GM21390 (cell line): ENCODE data around the gene PLEKHA7.

ENCODE experiments used
- ATAC-seq: cut with Tn5 transposase; IDR thresholded peaks from one replicate; pipeline ENCODE4 v1.9.1; 2021; ENCODE audit not compliant: unreplicated experiment

Gene PLEKHA7

DNA sequence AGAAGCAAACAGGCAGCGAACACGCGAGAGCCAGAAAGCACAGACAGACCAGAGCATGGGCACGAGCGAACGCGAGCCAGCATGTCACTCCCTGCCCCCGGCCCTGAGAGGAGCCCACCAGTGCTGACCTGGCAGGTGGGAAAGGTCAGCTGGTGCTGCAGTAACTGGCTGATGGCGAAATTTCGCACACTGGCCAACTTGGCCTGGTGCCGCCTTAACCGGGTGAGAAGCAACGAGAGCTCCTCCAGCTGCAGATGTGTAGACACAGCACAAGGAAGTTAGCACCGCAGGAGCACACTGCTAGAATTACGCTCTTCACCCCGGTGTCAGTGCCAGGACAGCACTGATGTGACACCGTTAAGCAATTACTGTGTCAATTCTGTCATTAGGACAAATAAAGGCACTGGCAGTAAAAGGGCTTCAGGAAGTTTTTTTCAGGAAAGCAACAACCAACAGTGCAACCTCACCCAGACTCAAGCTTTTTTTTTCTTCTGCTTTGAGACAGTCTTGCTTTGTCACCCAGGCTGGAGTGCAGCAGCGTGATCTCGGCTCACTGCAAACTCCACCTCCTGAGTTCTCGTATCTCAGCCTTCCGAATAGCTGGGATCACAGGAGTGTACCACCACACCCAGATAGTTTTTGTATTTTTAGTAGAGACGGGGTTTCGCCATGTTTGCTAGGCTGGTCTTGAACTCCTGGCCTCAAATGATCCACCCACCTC lies 199.0 kb downstream of the PLEKHA7 start:
- ATAC-seq, result no peak

DNA sequence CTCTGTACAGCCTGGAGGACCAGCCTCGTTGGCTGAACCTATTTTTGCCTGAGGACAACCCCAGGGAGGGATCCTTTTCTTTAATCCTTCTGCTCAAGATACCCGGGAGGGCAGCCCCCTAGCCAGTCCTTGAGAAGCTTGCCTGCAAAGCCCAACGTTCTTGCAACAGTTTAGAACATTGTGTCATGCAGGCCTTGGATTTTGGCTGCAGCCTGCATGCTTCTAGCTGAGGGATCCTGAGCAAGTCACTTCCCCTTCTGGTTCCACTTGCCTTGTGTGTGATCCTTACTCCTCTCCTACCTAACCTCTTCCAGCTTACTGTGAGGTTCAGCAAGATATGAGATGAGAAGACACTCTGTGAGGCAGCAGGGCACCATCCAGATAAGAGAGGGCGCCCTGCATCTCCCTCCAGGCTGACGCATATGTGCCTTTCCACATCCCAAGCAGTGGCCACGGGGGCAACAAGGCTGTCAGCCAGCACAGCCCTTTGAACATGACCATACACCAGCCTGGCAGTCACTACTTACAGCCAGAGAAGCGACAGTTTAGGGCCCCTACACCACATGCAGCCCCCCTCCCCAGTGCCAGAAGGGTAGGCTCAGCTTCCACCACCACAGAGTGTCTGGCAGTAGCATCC lies 199.7 kb downstream of the PLEKHA7 start:
- ATAC-seq, result no peak

DNA sequence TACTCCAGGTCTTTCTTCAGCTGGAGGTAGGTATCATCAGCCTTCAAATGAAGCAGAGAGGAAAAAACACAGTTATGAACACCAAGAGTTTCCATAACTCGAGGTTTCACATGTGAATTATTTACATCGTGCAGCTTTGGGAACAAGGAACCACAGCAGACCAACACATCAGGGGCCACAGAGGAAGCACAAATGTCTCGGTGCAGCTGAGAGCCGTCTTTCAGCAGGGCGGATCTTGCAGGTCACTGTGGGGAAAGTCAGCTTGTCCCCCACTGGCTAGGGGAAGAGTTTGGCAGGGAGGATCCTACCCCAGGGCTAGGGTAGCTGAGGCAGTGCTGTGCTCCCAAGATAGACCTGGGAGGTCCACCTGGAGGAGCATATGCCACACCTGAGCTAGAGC lies 201.1 kb downstream of the PLEKHA7 start:
- ATAC-seq, result no peak

DNA sequence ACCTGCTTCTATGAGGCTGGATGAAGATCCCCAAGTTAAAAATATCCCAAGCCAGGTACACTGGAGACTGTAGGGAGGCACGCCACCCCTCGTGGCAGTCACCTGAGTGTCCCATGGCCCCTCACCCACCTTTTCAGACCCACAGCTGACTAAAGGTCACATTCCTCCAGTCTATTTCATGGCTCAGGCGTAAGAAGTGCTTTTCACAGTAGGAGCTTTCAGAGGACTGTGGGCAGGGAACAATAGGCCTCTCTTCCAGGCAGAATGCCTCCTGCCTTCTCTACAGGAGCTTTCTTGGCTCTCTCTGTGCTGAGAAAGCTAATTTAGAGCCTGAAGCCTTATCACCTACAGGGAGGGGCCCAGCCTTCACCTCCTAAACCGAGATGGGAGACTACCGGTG lies 201.9 kb downstream of the PLEKHA7 start:
- ATAC-seq, result no peak

DNA sequence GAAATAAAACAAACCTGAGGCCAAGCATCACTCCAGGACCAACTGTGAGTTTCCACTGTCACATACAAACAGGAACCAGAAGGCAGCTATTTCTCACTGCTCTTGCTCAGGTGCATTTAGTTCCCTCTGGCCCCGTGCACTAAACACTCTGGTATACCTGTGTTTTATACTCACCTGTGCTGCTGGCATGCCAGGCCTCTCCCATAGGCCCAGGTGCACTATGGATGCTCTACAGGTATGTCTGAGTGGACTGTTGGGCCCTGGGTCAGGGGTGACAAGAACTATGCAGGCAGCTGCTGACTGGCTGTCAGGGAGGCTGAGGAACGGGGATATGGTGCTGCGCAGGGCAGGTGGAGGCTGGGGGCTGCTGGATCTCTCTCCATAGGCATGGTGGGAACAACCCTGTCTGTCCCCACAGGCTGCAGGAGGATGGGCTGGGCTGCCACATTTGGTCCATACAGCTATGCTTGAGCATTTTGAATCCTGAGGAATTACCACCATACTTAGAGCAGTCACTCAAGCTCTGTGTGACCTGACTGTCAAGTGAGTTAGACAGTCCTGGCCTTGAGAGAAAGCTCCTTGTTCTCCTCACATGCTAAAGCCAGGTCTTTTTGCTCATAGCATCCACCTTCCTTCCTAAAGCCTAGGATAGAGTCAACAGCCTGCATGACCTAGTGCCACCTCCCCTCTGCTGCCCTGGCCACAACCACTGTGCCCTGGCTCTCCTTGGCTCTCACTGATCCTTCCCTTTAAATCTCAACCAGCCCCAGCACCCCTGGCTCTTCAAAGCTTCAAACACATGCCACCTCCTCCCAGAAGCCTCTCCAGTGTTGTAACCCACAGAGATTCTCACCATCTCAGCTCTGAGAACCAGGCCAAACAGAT lies 202.8 kb downstream of the PLEKHA7 start:
- ATAC-seq, result no peak

DNA sequence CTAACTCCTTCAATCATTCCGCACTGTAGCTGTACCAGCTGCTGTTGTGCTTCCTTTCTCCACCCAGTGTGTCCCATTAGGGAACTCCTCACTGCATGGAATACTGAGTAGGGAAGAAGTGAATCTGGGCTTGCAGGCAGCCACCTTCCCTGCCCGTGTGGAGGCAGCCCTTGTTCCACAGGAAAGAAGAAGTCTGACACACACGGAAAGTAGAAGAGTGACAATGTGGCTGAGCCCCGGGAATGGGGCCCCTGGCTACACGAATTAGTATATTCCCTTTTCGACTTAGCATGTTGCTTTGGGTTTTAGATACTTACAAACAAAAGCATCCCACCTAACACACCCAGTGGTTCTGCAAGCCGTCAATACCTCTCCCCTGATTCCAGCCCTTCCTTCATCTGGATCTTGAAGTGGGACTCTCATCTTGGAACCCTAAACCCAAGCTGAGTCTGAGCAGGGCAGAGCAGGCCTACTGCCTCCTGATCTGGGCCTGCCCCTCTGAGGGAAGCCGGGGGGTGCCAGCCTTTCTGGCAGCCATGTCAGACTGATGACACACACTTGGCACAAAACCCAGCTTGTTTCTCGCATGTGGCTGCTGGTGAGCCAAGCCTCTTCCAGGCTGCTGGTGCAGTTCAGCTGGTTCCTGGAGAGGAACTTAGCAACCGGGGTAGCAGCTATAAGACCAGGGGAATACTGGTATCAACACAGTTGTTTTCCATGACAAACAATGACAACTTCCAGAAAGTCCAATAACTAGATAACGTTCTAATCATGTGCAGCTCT lies 204.1 kb downstream of the PLEKHA7 start:
- no peak for ATAC-seq

DNA sequence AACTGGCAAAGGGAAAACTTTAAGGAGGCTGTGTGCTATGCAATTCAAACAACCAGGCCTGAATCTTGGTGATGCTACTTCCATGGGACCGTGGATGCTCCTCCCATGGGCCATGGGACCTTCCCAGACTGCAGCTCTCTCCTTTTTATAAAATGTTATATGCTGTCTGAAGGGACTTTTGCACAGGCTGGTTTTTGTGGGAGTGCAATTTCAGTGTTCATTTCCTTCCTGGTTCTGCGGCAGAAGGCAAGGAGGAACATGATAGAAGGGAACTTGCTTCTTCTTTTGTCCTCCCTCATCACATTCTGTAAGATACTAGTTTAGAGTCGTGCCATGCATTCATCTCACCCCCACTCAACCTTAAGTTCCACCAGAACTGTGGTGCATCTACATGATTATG lies 206.9 kb downstream of the PLEKHA7 start:
- no peak for ATAC-seq

DNA sequence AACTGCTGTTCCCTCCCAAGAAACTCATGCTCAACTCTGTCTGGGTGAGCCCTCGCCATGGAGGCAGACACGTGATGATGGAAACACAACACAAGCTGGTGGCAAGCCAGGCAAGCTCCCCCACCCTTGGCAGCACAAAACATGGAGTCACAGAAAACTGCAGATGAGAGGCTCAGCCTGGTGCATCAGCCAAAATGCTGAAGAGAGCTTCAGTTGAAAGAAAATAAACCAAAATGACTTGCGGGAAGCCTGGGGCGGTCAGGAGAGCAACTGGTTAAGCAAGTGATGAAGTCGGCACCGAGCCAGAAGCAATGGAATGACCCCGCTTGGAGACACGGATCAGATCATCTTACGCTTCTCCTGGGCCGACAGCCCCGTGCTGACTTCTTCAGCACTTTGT lies 207.4 kb downstream of the PLEKHA7 start:
- no peak for ATAC-seq

DNA sequence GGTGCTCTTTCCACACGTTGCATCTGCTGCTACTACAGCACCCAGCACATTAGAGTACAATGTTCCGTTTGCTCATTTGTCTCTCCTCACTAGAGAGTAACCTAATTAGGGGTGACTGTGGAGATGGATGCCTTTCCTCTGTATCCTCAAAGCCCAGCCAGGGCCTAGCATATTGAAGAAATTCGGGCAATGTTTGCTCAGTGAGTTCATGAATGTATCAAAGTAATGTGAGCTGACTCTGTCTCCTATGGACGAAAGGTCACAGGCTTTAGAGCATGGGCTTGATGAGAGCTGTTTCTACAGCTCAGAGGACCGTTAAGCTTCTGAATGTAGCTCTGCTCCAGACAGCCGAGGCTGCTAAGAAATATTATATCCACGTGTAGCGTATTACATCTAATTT lies 208.3 kb downstream of the PLEKHA7 start:
- no peak for ATAC-seq

DNA sequence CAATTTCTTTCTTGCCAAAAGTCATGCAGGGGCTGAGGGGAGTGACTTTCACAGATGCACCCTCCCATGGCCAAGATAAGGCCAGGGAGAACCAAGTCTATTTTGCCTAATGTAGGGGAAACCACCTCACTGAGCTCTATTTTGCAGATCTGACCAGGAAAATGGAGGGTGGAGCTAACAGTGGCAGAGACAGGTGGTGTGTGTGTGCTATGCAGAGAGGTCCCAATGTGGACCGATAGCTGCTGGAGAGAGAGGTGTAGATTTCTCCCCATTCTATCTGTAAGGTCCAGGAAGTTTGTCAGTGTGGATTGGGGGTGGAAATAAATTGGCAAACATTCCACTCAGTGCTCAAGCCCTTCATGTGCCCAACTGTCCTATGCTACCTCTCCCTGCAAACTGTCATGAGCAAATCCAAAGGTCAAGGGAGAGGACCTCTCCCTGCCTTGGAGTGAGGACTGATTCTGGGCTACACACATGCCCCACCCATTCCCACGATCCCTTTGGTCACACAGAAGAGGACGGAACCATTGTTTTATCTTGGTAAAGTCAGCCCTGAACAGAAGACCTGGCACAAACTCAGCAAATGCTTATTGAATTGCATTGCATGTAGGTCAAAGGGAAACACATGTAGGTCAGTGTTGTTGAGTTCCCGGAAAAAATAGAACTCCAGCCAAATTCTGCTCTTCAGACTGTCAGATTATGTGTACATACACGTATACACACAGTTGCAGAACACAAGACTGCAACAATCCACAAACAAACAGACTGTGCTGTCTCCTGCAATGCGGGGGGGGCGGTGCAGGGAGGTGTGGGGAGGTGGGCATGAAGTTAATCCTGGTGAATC lies 209.9 kb downstream of the PLEKHA7 start:
- ATAC-seq, result no peak

DNA sequence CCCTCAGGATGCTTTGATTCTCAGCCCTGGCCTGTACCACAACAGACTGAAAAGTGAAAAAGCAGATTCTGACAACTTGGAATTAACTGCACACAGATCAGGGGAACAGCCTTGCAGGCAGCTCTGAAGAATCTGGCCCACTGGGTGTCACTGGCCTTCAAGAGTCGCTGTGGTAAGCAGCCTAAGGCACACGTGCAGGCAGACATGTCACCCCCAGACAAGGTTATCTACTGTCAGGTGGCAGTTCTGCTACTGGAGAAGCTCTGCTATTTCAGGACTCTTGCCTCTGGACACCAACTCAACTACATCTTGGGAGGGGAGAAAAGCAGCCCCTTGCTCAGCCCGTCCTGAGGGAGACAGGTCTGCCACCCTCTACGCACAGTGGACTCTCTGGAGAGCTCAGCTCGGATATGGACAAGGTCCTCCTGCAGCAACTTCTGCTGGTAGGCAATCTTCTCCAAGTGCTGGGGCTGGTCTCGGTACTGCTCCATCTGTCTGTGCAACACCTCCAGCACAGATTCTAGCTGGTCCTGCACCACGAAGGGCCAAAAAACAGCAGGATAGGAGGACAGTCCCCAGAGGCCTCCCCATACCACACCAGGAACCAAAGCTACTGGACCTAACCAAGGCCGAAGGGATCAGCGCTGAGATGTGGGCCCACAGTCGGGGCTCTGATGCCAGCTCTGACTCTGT lies 212.8 kb downstream of the PLEKHA7 start:
- ATAC-seq, result no peak

DNA sequence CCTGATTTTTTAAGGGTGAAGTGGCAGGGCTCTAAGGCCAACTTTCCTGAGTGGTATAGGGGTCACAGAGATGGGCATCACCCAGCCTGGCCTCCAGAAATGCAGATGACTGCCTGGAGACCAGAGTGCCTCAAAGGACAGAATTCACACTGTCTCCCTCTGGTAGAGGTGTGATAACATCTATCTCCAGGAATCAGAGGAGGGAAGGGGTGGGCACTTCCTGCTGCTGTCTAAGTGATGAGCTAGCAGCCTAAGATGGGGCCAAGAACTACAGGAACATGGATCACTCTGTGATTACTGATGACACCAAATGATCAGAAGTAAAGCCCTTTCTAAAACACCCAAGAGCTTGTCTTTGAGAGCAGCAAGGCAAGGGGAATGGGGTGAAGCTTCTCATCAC lies 213.8 kb downstream of the PLEKHA7 start:
- no peak for ATAC-seq

DNA sequence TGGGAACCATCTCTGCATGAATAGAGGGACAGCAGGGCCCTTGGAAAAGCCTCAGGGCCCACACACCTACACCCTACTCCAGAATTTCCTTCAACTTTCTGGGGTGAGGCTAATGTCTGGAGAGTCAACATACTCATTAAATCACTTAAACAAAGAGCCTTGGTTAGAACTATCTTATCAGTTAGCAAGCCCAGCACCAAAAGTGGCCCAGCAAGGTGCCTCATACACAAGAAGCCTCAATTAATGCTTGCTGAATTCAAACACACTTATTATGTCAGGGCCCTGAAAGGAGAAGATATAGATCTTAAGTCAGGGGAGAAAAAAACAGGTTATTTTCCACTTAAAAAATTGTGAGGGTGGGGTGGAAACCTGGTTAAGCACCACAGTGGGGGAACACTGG lies 214.3 kb downstream of the PLEKHA7 start:
- ATAC-seq, result no peak

DNA sequence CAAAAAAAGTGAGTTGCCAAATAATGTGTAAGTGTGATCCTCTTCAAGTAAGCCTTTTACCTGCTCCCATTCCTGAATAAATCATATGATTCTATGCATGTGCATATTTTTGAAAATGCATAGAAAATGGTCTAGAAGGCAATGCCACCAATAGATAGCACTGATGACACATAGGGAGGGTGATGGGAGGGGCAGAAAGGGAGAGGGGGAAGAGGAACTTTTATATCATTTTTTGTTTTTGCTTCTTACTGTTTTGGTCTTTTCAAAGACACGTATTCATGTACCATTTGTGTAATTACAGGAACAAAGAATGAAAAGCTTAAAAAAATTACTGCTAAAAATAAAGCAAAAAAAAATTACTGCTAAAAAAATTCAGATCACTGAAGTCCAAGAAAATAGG lies 215.0 kb downstream of the PLEKHA7 start:
- no peak for ATAC-seq

DNA sequence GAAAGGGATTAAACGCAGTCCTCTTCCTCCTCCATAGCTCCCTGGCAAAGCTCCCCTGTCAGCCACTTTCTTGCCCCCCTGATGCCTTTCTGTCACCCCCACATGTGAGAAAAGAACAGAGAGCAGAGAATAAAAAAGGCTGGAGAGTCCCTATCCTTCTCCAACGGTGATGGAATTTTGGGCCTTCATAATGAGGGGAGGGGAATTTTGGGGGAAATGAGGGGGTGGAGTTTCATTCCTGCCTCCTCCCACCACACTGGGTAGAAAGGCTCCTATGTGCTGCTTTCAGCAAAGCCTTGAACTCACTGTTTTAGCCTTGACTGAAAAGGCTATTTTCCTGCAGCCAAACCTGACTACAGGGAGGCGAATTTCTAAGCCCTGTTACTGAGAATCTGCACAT lies 216.4 kb downstream of the PLEKHA7 start:
- no peak for ATAC-seq

DNA sequence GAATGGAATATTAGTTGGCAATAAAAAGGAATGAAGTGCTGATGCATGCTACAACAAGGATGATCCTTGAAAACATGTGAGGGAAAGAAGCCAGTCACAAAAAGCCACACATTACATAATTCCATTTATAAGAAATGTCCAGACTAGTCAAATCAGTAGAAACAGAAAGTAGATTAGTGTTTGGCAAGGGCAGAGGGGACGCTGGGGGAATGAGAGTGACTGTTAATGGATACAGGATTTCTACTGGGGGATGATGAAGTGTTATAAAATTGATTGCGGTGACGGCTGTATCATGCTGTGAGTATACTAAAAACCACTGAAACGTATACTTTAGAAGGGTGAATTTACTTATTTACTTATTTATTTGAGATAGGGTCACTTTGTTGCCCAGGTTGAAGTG lies 217.9 kb downstream of the PLEKHA7 start:
- no peak for ATAC-seq

DNA sequence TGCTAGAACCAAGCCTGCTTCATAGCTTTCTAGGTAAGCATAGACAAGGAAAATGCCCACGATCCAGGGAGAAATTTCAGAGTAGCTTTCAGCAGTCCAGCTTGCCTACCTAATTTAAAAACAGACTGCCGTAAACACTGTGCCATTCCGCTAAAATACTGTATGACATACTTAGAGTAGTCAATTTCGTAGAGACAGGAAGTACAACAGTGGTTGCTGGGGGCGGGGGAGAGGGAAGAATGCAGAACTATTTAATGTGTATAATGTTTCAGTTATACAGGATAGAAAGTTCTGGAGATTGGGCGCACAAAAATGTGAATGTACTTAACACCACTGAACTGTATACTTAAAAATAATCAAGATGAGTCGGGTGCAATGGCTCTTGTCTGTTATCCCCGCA lies 219.1 kb downstream of the PLEKHA7 start:
- no peak for ATAC-seq

DNA sequence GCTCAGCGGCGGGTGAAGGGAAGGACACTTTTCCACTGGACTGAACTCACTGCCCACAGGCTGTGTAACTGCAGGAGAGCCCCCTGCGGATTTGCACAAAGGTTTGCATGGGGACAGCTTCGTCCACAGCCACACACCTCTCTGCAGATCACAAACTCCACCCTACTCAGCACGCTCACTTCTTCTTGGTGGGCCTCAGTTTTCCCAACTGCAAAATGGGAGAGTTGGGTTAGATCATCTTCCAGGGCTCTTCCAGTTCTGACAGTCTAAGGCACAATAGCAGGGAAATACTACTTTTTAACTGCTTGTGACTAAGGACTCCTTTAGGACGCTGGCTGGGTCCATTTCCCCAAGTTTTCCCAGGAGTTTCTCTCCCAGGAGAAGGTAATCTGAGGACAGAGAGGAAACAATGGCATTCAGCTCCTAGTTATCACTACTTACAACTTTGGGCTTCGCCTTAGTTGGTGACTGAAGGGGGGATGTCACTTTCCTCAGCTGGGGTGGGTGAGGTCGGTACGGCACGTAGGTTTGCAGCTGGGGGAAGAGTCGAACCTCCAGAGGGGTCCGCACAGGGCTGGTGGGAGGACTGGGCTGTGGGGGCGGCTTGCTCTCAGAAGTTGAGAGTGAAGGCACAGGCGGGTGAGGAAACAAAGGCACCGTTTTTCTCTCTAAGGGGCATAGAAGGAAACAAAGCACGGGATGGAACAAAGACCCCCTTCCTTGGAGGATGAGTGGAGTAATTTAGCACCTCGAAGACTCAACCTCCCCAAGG lies 220.0 kb downstream of the PLEKHA7 start:
- no peak for ATAC-seq

DNA sequence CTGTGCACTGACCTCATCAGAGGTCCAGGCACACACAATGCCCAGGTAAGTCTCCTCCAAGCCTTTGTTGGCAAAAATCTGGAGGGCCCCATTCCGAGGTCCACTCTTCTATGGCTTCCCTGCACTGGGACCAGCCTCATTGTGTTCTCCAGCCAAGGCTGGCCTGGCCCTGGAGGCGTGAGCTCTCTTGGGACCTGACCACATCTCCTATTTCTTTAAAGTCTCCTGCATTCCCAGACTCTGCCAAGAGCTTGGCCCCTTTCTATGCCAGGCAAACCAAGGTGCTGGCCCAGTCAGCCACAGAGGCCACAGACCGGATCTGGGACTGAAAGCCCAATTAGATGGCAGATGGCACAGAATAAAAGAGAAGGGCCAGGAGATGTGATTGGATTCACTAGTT lies 220.7 kb downstream of the PLEKHA7 start:
- ATAC-seq, result no peak
